Gastroesophageal sphincter (tissue), 3 donors: Measurements from ENCODE around the gene FAM131B.

Source experiments
- CTCF ChIP-seq, 4 experiments: fragments of 200-600 bp in 2 of 4; fragments of 450-650 bp in 2 of 4; sonication (generic) in 1 of 4; IDR thresholded peaks; one replicate each; pipeline ENCODE4 v1.5.1; 2017 to 2019; ENCODE audit warnings: antibody characterized with exemption in 4 of 4, mild to moderate bottlenecking in 2 of 4, moderate library complexity in 2 of 4
- EP300 ChIP-seq: sonication (generic); formaldehyde crosslinking; IDR thresholded peaks from one replicate; pipeline ENCODE4 v1.6.1; 2017; ENCODE audit warnings: antibody characterized with exemption, mild to moderate bottlenecking
- POLR2A ChIP-seq, 2 donors: fragments of 450-650 bp; IDR thresholded peaks; one replicate each; pipeline ENCODE4 v1.6.1; 2017; ENCODE audit warnings: antibody characterized with exemption in 2 of 2, mild to moderate bottlenecking in 2 of 2, moderate library complexity in 1 of 2
- POLR2AphosphoS5 ChIP-seq: sonication (generic); formaldehyde crosslinking; IDR thresholded peaks from one replicate; pipeline ENCODE4 v1.6.1; 2017; ENCODE audit warnings: antibody characterized with exemption

- TF ChIP-seq POLR2A (IDR thresholded peaks at IDR 0.05) (no peak), POLR2AphosphoS5 (no peak), CTCF (IDR thresholded peaks at IDR 0.05) (peak in 3 of 4 experiments; percentile 12 to 56 (median 41)), EP300 (no peak)
Measured at GRCh38 chr7:143345428-143345900, 17.0 kb downstream of the FAM131B start.
